ENCODE data around the gene GAS2L2. TPM values are rescaled to one million over a fixed set of nuclear protein-coding genes. Genes with fewer than 3 reads are reported as not detected.

The GAS2L2 gene
- total RNA-seq, 3 donors from 2014 or later: 0.29 to 0.33 (median 0.32) TPM

- peaks cover 0 to 41% of the 10 kb centered on the region in 2 donors for H3K27me3 ChIP-seq
- TF ChIP-seq CTCF (IDR thresholded peaks at IDR 0.05) (no peak), POLR2AphosphoS5 (IDR thresholded peaks at IDR 0.05) (no peak), POLR2A (IDR thresholded peaks at IDR 0.05) (no peak)
- intact Hi-C loops (cut with DNase I; ENCODE audit: low total_unique reads): no loop called here
- no peak for DNase-seq (ENCODE audit: low spot score in 2 of 2)
- no peaks in the 10 kb centered on the region for H3K9me3 ChIP-seq
- H3K4me1 ChIP-seq: peaks cover 0 to 7% of the 10 kb centered on the region in 2 donors
- no peaks in the 10 kb centered on the region for H3K36me3 ChIP-seq
- no peak overlapping the region for H3K27ac ChIP-seq
- H3K4me3 ChIP-seq: no peak overlapping the region
Observed at GRCh38 chr17:35742496-35742895, 10.5 kb downstream of the GAS2L2 start.

GRCh38 chr17:35740997-35741931 is 11.8 kb downstream of the GAS2L2 start:
- Histone ChIP-seq H3K4me3 (peak overlapping the region in 2 of 3 donors; percentile 30 to 60), H3K4me1 (peaks cover 0 to 3% of the 10 kb centered on the region in 2 donors), H3K27me3 (peaks cover 0 to 41% of the 10 kb centered on the region in 2 donors), H3K36me3 (no peaks in the 10 kb centered on the region), H3K27ac (no peak overlapping the region), H3K9me3 (no peaks in the 10 kb centered on the region)
- no peak for DNase-seq (ENCODE audit: low spot score in 2 of 2)
- TF ChIP-seq POLR2A (IDR thresholded peaks at IDR 0.05): no peak
- TF ChIP-seq CTCF (IDR thresholded peaks at IDR 0.05): no peak
- no peak for TF ChIP-seq POLR2AphosphoS5 (IDR thresholded peaks at IDR 0.05)
- intact Hi-C loops (cut with DNase I; ENCODE audit: low total_unique reads): no loop called here

GRCh38 chr17:35740216-35740615 is 12.8 kb downstream of the GAS2L2 start:
- intact Hi-C loops (cut with DNase I; ENCODE audit: low total_unique reads): no loop called here
- Histone ChIP-seq H3K27me3 (peaks cover 0 to 41% of the 10 kb centered on the region in 2 donors), H3K4me3 (no peak overlapping the region), H3K36me3 (no peaks in the 10 kb centered on the region), H3K4me1 (peaks cover 0 to 3% of the 10 kb centered on the region in 2 donors), H3K9me3 (no peaks in the 10 kb centered on the region), H3K27ac (no peak overlapping the region)
- no peak for TF ChIP-seq POLR2A (IDR thresholded peaks at IDR 0.05)
- no peak for TF ChIP-seq POLR2AphosphoS5 (IDR thresholded peaks at IDR 0.05)
- no peak for TF ChIP-seq CTCF (IDR thresholded peaks at IDR 0.05)
- DNase-seq (ENCODE audit: low spot score in 2 of 2): no peak

GRCh38 chr17:35738519-35739133 is 14.4 kb downstream of the GAS2L2 start:
- Histone ChIP-seq H3K9me3 (no peaks in the 10 kb centered on the region), H3K36me3 (no peaks in the 10 kb centered on the region), H3K27me3 (peaks cover 0 to 37% of the 10 kb centered on the region in 2 donors), H3K4me3 (no peak overlapping the region), H3K4me1 (peaks cover 0 to 3% of the 10 kb centered on the region in 2 donors), H3K27ac (no peak overlapping the region)
- TF ChIP-seq POLR2A (IDR thresholded peaks at IDR 0.05): no peak
- no peak for TF ChIP-seq CTCF (IDR thresholded peaks at IDR 0.05)
- no peak for TF ChIP-seq POLR2AphosphoS5 (IDR thresholded peaks at IDR 0.05)
- intact Hi-C loops (cut with DNase I; ENCODE audit: low total_unique reads): no loop called here
- DNase-seq (ENCODE audit: low spot score in 2 of 2): no peak

GRCh38 chr17:35736236-35736635 is 16.8 kb downstream of the GAS2L2 start:
- peaks cover 0 to 4% of the 10 kb centered on the region in 2 donors for H3K4me1 ChIP-seq
- no peaks in the 10 kb centered on the region for H3K36me3 ChIP-seq
- H3K9me3 ChIP-seq: no peaks in the 10 kb centered on the region
- TF ChIP-seq CTCF (IDR thresholded peaks at IDR 0.05) (no peak), POLR2AphosphoS5 (IDR thresholded peaks at IDR 0.05) (no peak), POLR2A (IDR thresholded peaks at IDR 0.05) (no peak)
- no peak overlapping the region for H3K4me3 ChIP-seq
- DNase-seq (ENCODE audit: low spot score in 2 of 2): no peak
- intact Hi-C loops (cut with DNase I; ENCODE audit: low total_unique reads): no loop called here
- peaks cover 0 to 13% of the 10 kb centered on the region in 2 donors for H3K27me3 ChIP-seq
- no peak overlapping the region for H3K27ac ChIP-seq

Data from breast epithelium (tissue), 4 donors.